Stimulated activated CD8-positive, alpha-beta memory T cell treated with anti-CD3 and anti-CD28 coated beads, Interleukin-15, amount 100 ng/mL, for 24 hours (primary cell): ENCODE results near the gene OGFR.

Experiments
- DNase-seq: peaks from one replicate; pipeline ENCODE4 v3.0.0-alpha.2; 2020; ENCODE audit warnings: low read depth

OGFR gene

DNA sequence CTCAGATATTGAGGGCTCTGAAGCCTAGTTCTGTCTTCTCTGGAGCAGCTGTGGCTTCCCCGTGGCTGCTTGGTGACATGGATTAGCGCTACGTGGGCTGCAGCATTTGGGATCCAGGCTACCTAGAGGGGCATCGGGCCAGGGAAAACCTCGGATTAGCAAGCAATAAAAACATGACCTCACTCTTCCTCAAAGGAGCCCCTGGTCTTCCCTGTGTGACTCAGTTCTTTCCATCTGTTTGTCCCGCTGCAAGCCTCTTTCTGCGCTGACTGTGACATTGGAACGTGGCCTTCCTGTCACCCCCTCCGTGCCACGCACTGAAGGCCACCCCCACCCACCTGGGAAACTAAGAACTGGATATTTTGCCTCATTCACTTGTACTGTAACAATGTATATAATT lies 4.8 kb upstream of the OGFR start:
- no peak for DNase-seq

- no peak for DNase-seq
These were observed 4.0 kb upstream of the OGFR start for GRCh38 chr20:62800314-62801259.

- DNase-seq: no peak
These were observed 3.2 kb upstream of the OGFR start for GRCh38 chr20:62801284-62802010.

DNA sequence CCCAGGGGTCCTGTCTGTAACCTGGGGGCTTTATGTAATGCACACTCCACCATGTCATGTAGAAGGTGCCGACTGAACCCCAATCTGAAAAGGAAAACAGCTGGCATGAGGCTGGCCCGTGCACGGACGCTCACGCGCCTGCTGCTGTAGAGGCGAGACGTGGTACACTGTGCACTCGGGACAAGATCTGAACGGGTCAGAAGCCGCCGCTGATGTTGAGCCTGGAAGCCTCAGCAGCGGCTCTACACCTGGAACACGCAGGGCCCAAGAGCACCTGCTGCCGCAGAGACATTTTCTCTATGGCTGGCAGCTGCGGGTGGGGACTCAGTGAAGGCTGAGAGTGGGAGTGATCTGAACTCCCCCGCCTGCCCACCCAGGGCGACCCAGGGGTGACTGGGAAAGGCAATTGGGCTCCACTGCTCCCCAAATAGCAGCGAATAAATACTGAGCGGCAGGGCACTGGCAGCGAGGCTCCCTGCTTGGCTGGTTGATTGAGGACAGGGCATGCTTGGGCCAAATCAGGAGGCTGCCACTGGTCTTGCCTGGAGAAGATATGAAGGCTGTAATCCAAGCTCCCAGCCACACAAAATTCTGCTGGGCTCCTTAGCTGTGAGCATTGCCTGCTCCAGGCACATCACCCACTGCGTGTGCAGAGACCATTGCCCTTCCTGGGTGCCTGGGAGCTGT lies 2.5 kb upstream of the OGFR start:
- DNase-seq: no peak

DNA sequence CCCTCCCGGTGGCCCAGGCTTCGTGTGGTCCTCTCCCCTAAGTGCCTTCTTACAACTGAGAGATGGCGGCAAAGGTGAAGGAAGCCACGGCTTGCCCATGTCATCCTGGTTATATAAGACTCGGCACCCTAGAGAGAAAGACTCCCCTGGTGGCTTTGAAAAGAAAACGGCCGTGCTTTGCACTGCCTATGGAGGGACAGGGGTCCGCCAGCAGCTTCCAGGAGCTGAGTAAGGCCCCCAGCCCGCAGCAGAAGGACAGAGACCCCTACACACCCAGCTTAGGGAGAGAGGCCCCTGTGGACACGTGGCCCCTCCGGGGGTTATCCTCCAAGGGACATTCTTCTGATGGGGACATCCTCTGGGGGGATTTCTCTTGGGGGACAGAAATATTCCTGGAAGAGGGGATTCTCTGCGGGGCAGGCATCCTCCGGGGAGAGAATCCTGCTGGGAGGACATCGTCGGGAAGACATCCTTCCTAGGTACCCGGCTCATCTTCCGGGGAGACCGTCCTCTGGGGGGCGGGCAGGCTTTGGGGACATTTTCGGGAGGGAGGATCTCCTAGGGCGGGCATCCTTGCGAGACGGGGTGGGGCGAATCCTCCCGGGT lies 511 bp upstream of the OGFR start:
- no peak for DNase-seq

DNA sequence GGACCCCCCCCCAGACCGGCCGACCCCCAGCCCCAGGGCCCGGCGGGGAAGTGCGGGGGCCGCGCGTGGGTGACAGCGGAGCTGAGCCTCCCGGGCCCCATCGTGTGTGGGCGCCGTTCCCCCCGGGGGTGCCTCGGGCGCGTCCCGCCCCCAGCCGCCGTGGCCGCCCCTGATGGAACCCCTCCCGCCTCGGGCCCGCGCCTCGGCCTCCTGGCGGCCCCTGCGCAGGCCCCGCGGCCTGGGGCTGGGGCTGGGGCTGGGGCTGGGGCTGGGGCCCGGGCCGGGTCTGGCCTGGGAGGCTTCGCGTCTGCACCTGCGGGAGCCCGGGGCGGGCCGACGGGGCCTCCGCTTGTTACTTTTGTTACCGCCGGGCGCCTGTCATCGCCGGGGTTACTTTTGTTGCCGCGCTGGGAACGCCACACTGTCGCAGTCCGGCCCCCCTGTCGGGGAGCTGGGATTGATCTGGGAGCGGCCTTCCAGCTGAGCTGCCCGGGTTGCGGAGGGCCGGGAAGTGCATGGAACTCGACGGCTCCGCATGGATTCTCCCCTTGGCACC lies 598 bp downstream of the OGFR start:
- DNase-seq: no peak

DNA sequence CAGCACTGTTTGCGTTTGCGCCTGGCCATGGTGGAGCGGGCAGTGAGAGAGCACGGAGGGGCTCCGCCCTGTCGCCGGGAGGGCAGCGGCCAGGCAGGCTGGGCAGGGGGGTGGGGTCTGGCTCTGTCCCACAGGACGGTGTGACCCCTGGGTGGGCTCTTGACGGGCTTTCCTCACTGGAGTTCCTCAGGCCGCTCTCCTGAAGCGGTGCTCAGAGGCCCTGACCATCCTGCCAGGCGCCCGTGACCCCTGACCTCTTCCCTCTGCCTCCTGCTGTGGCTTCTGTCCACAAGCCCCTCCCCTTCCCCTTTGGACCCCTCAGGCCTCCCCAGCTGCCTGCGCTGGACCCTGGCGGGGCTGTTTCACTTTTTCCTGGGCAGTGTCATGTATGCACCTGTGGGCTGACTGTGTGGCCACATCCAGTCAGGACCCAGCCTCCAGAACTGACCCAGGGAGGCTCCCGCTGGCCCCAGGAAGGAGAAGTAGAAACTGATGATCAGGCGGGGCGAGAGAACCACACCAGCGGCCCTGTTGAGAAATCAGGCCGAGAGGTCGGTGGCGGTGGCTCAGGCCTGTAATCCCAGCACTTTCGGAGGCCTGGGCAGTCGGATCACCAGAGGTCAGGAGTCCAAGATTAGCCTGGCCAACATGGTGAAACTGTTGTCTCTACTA lies 1.2 kb downstream of the OGFR start:
- DNase-seq: no peak

GRCh38 chr20:62806383-62807050 lies 1.9 kb downstream of the OGFR start:
- DNase-seq: no peak

GRCh38 chr20:62807444-62808210 lies 3.0 kb downstream of the OGFR start:
- DNase-seq: no peak

DNA sequence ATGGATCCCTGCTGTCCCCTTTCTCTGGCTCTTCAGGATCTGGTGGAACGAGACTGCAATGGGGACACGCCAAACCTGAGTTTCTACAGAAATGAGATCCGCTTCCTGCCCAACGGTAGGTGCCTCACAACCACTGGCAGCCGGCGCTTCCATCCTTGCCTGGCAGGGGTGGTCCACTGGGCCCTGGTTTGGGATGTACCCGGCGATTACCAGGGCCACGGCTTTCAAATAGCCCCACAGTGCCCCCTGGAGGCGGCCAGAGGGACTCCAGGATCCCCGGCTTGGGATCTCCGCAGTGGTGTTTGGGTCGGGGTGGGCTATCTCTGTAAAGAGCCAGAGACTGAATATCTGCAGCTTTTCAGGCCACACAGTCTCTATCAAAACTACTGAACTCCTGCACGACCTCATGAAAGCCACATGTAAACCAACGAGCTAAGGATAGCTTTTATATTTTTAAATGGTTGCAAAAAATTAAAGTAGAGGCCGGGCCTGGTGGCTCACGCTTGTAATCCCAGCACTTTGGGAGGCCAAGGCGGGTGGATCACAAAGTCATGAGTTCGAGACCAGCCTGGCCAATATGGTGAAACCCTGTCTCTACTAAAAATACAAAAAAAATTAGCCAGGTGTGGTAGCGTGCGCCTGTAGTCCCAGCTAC lies 3.7 kb downstream of the OGFR start:
- peak; percentile 58 for DNase-seq

DNA sequence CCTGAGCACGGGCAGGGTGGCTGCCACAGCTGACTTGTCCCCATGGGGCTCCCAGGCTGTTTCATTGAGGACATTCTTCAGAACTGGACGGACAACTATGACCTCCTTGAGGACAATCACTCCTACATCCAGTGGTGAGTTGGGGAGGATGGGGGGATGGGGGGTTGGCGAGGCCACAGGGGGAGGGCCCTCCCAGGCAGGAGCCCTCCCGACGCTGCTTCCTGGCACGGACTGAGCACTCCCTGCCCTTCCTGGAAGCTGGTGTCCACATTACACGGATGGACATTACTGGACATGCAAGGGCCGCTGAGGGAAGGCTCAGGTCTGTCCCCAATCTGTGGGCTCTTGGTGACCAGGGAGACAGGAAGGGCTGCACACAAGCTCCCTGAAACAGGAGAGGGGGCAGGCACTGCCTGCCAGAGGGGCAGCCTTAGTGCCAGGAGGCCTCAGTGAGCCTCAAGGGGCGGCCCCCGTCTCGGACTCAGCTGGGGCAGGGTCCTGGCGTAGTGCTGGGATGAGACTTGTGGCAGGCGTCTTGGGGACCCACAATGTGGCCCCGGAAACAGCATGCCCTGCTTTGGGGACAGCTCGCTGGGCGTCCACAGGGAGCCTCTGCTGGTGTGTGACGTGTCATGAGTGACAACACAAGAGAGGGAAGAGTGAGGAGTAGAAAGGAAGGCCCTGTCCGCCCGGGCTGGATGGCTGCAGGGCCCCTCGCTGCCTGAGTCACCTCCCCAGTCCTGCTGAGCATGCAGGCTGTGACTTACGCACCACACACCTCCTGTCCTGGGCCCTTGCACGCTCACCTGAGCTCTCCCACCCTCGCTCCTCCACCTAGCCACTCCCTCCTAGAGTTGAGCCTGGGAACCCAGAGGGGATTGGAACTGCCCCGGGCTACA lies 5.1 kb downstream of the OGFR start:
- no peak for DNase-seq

GRCh38 chr20:62811320-62811719 lies 6.7 kb downstream of the OGFR start:
- DNase-seq: no peak

- no peak for DNase-seq
These were observed 7.1 kb downstream of the OGFR start for GRCh38 chr20:62811720-62812119.

DNA sequence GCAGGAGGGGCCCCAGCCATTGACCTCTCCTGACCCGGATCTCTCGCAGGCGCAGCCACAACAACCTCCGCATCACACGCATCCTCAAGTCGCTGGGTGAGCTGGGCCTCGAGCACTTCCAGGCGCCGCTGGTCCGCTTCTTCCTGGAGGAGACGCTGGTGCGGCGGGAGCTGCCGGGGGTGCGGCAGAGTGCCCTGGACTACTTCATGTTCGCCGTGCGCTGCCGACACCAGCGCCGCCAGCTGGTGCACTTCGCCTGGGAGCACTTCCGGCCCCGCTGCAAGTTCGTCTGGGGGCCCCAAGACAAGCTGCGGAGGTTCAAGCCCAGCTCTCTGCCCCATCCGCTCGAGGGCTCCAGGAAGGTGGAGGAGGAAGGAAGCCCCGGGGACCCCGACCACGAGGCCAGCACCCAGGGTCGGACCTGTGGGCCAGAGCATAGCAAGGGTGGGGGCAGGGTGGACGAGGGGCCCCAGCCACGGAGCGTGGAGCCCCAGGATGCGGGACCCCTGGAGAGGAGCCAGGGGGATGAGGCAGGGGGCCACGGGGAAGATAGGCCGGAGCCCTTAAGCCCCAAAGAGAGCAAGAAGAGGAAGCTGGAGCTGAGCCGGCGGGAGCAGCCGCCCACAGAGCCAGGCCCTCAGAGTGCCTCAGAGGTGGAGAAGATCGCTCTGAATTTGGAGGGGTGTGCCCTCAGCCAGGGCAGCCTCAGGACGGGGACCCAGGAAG lies 7.7 kb downstream of the OGFR start:
- no peak for DNase-seq

GRCh38 chr20:62812907-62813200 lies 8.2 kb downstream of the OGFR start:
- DNase-seq: no peak

DNA sequence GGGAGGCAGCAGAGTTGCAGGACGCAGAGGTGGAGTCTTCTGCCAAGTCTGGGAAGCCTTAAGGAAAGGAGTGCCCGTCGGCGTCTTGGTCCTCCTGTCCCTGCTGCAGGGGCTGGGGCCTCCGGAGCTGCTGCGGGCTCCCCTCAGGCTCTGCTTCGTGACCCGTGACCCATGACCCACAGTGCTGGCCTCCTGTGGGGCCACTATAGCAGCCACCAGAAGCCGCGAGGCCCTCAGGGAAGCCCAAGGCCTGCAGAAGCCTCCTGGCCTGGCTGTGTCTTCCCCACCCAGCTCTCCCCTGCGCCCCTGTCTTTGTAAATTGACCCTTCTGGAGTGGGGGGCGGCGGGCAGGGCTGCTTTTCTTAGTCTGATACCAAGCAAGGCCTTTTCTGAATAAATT lies 9.0 kb downstream of the OGFR start:
- no peak for DNase-seq

DNA sequence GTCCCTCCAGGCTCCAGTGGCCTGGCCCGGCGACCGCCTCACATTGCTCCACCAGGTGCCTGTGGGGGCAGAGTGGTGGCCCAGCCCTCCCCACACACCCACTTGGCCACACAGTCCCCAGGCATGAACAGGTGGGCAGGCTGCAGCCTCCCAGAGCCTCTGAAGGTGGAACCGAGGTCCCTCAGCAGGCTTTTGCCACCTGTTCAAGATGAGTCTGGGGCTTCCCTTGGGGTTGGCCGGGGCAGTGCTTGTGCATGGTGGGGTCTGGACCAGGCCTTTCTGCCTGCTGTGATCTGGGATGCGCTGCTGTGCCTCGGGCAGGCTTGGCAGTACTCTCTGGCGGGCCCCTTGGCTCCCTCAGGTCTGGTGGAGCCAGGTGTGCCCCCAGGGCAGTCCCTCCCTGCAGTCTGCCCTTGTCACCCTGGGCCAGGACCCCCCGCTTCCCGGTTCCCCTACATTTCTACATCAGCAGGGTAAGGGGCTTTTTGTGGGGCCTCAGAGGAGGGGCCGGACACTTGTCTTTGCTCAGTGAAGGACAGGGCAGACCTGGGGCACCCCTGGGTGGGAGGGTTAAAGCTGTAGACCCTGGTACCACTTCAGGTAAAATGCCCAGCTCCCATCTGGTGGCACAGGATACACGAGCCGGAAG lies 9.5 kb downstream of the OGFR start:
- no peak for DNase-seq

GRCh38 chr20:62814709-62815065 lies 10.1 kb downstream of the OGFR start:
- DNase-seq: no peak
